ENCODE results near the gene MTERF4.
A peak's percentile ranks its signal among the peaks of the same experiment; 100 is the strongest.

MTERF4 gene

GRCh38 chr2:241082341-241083090, 19.6 kb downstream of the MTERF4 start:
- in situ Hi-C loops (cut with MboI; ENCODE audit: low sequenced_read_pairs, unreplicated experiment) = no loop called here

DNA sequence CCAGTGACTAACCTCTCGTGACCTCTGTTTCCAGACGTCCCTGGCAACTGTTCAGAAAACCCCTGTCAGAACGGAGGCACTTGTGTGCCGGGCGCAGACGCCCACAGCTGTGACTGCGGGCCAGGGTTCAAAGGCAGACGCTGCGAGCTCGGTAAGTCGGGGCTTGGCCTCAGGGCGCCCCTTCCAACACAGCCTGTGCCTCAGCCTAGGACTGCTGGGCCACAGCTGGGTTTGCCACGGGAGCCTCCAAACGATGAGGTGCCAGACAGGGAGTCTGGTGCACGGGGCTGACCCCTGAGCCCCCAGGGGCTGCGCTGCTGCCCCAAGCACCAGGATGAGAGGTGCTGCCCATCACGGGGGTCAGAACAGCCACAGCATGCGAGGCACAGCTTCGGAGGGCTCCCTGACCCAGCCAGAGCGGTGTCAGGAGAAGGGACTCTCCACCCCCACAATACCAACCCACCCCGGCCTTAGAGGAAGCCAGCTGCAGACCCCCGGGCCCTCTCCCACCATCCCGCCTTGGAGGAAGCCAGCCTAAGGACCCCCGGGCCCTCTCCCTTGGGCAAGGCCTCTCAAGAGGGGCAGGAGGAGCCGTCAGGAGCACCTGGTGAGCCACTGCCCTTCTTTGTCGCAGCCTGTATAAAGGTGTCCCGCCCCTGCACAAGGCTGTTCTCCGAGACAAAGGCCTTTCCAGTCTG, 20.3 kb downstream of the MTERF4 start:
- TF ChIP-seq CTCF (IDR thresholded peaks at IDR 0.05; ENCODE audit: borderline replicate concordance, control extremely low read depth, extremely low read depth, insufficient read depth, missing control alignments) = no peak
- in situ Hi-C loops (cut with MboI; ENCODE audit: low sequenced_read_pairs, unreplicated experiment) = no loop called here
- no peak for DNase-seq (ENCODE audit: low spot score)

More at GRCh38 chr2:241082341-241083090, 19.6 kb downstream of the MTERF4 start:
- TF ChIP-seq CTCF (IDR thresholded peaks at IDR 0.05; ENCODE audit: borderline replicate concordance, control extremely low read depth, extremely low read depth, insufficient read depth, missing control alignments) = no peak
- no peak for DNase-seq (ENCODE audit: low spot score)

- no peak for TF ChIP-seq CTCF (IDR thresholded peaks at IDR 0.05; ENCODE audit: borderline replicate concordance, control extremely low read depth, extremely low read depth, insufficient read depth, missing control alignments)
- in situ Hi-C loops (cut with MboI; ENCODE audit: low sequenced_read_pairs, unreplicated experiment) = no loop called here
- DNase-seq (ENCODE audit: low spot score) = no peak
Measured at GRCh38 chr2:241081190-241081642, 20.9 kb downstream of the MTERF4 start.

DNA sequence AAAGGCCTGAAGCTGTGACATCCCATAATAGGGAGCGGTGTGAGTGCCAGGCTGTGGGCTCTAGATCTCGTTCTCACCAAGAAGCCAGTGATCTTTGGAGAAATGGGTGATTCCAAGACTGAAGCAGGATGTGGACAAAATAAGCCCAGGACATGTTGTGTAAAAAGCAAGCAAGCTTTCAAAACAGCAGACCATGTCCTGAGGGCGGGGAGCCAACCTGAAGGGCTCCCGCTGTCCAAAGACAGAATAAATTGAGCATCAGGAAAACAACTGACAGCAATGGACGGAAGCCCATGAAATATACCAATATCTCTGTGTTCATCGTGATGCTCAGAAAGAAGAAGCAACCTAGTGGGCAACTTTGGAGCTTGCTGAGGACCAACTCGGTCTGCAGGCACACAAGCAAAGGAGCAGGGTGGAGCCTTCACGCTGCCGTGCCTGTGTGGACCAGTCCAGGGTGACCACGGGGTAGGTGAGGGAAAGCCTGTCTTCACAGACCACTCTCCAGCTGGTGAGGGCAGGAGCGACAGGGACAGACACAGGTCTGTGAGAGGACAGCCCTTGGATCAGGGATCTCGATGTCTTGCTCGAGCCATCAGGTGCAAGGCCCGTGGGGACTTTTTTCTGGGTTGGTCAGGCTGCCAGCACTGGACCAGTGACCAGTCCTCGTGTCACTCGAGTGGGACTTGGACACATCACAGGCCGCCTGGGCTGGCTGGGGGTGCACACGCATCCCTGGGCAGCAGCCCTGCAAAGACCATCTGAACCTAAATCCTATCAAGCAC, 21.5 kb downstream of the MTERF4 start:
- in situ Hi-C loops (cut with MboI; ENCODE audit: low sequenced_read_pairs, unreplicated experiment) = no loop called here
- peak; percentile 28 for DNase-seq (ENCODE audit: low spot score)
- TF ChIP-seq CTCF (IDR thresholded peaks at IDR 0.05; ENCODE audit: borderline replicate concordance, control extremely low read depth, extremely low read depth, insufficient read depth, missing control alignments) = no peak

GRCh38 chr2:241074901-241075540, 27.1 kb downstream of the MTERF4 start:
- in situ Hi-C loops (cut with MboI; ENCODE audit: low sequenced_read_pairs, unreplicated experiment) = no loop called here
- TF ChIP-seq CTCF (IDR thresholded peaks at IDR 0.05; ENCODE audit: borderline replicate concordance, control extremely low read depth, extremely low read depth, insufficient read depth, missing control alignments) = no peak
- no peak for DNase-seq (ENCODE audit: low spot score)

Measured in GM13976 (cell line).